Parathyroid adenoma (tissue), 2 donors: Measurements from ENCODE around the gene ATP6V0A1.

Experiments used
- H2AFZ ChIP-seq: fragments of 300-600 bp; sonication (generic); one replicate; pipeline ENCODE4 v1.7.0; 2017; ENCODE audit warnings: antibody characterized with exemption, mild to moderate bottlenecking
- H3K27ac ChIP-seq: fragments of 300-600 bp; sonication (generic); one replicate; pipeline ENCODE4 v1.7.0; 2017
- H3K27me3 ChIP-seq: fragments of 300-600 bp; sonication (generic); one replicate; pipeline ENCODE4 v1.7.0; 2017; ENCODE audit warnings: low read length; ENCODE audit not compliant: control insufficient read depth, insufficient read depth
- H3K36me3 ChIP-seq: fragments of 300-600 bp; sonication (generic); one replicate; pipeline ENCODE4 v1.7.0; 2017; ENCODE audit warnings: low read length; ENCODE audit not compliant: control insufficient read depth, insufficient read depth
- H3K4me1 ChIP-seq: fragments of 300-600 bp; sonication (generic); one replicate; pipeline ENCODE4 v1.7.0; 2017; ENCODE audit warnings: control low read depth
- H3K4me2 ChIP-seq: fragments of 300-600 bp; sonication (generic); one replicate; pipeline ENCODE4 v1.7.0; 2017; ENCODE audit warnings: low read length
- H3K4me3 ChIP-seq: fragments of 300-600 bp; sonication (generic); one replicate; pipeline ENCODE4 v1.7.0; 2017; ENCODE audit warnings: low read depth, low read length
- H3K79me2 ChIP-seq: fragments of 300-600 bp; sonication (generic); one replicate; pipeline ENCODE4 v1.7.0; 2017; ENCODE audit warnings: control low read depth
- H3K9ac ChIP-seq: fragments of 300-600 bp; sonication (generic); one replicate; pipeline ENCODE4 v1.7.0; 2017; ENCODE audit warnings: mild to moderate bottlenecking
- H3K9me3 ChIP-seq: fragments of 300-600 bp; sonication (generic); one replicate; pipeline ENCODE4 v1.7.0; 2017; ENCODE audit warnings: low read length; ENCODE audit not compliant: control insufficient read depth
- TF ChIP-seq, protein P1 (sequence below): fragments of 300-600 bp; sonication (generic); IDR thresholded peaks from one replicate; pipeline ENCODE4 v1.7.0; 2017; ENCODE audit warnings: antibody characterized with exemption, mild to moderate bottlenecking
- donor health status: primary hyperparathyroidism.

The ATP6V0A1 gene

GRCh38 chr17:42512733-42513251 is 54.1 kb downstream of the ATP6V0A1 start:
- Histone ChIP-seq H3K27ac (peak overlapping the region; percentile 34), H2AFZ (no peak overlapping the region), H3K4me3 (no peak overlapping the region), H3K79me2 (no peaks in the 10 kb centered on the region), H3K4me1 (no peaks in the 10 kb centered on the region), H3K9me3 (no peaks in the 10 kb centered on the region), H3K9ac (no peak overlapping the region), H3K36me3 (no peaks in the 10 kb centered on the region), H3K4me2 (no peak overlapping the region), H3K27me3 (no peaks in the 10 kb centered on the region)
- TF ChIP-seq, protein P1, sequence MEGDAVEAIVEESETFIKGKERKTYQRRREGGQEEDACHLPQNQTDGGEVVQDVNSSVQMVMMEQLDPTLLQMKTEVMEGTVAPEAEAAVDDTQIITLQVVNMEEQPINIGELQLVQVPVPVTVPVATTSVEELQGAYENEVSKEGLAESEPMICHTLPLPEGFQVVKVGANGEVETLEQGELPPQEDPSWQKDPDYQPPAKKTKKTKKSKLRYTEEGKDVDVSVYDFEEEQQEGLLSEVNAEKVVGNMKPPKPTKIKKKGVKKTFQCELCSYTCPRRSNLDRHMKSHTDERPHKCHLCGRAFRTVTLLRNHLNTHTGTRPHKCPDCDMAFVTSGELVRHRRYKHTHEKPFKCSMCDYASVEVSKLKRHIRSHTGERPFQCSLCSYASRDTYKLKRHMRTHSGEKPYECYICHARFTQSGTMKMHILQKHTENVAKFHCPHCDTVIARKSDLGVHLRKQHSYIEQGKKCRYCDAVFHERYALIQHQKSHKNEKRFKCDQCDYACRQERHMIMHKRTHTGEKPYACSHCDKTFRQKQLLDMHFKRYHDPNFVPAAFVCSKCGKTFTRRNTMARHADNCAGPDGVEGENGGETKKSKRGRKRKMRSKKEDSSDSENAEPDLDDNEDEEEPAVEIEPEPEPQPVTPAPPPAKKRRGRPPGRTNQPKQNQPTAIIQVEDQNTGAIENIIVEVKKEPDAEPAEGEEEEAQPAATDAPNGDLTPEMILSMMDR = no peak

DNA sequence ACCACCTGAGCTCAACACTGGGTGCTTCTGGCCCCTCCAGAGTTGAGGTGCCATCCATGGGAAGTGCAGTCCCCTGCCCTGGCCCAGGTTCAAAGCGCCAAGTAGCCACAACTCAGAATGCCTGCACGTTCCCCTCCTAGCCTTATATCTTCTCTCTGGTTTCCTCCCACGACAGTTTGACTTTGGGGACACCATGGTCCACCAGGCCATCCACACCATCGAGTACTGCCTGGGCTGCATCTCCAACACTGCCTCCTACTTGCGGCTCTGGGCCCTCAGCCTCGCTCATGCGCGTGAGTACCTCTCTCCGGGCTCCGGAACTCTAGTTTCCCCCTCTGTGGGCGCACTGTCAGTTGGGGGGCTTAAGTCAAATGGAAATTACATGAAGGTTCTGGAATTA is 55.0 kb downstream of the ATP6V0A1 start:
- no peaks in the 10 kb centered on the region for H3K27me3 ChIP-seq
- H3K4me3 ChIP-seq = no peak overlapping the region
- no peaks in the 10 kb centered on the region for H3K79me2 ChIP-seq
- H2AFZ ChIP-seq = no peak overlapping the region
- no peaks in the 10 kb centered on the region for H3K36me3 ChIP-seq
- TF ChIP-seq, protein P1 = no peak
- no peaks in the 10 kb centered on the region for H3K9me3 ChIP-seq
- peaks cover 9% of the 10 kb centered on the region for H3K4me1 ChIP-seq
- peak overlapping the region; percentile 47 for H3K27ac ChIP-seq
- H3K9ac ChIP-seq = no peak overlapping the region
- H3K4me2 ChIP-seq = no peak overlapping the region

DNA sequence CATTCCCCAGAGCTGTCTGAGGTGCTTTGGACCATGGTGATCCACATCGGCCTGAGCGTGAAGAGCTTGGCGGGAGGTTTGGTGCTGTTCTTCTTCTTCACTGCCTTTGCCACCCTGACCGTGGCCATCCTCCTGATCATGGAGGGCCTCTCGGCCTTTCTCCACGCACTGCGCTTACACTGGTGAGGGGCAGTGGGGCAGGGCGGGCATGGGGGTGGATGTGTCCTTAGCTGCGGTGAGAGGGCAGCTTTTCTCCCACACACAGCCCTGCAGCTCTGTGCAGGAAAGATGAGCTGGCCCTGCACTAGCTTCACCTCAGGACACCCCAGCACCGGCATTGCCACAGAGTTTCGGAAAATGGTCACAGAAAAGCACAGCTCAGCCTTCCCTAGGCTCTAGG is 55.6 kb downstream of the ATP6V0A1 start:
- Histone ChIP-seq H3K9me3 (no peaks in the 10 kb centered on the region), H3K9ac (no peak overlapping the region), H2AFZ (no peak overlapping the region), H3K27me3 (no peaks in the 10 kb centered on the region), H3K36me3 (no peaks in the 10 kb centered on the region), H3K4me2 (no peak overlapping the region), H3K27ac (no peak overlapping the region), H3K4me1 (peaks cover 15% of the 10 kb centered on the region), H3K79me2 (no peaks in the 10 kb centered on the region), H3K4me3 (no peak overlapping the region)
- TF ChIP-seq, protein P1 = no peak

GRCh38 chr17:42514867-42515266 is 56.2 kb downstream of the ATP6V0A1 start:
- H3K36me3 ChIP-seq = no peaks in the 10 kb centered on the region
- no peaks in the 10 kb centered on the region for H3K79me2 ChIP-seq
- no peak overlapping the region for H3K4me2 ChIP-seq
- no peak overlapping the region for H3K27ac ChIP-seq
- no peaks in the 10 kb centered on the region for H3K27me3 ChIP-seq
- no peak overlapping the region for H2AFZ ChIP-seq
- no peak overlapping the region for H3K9ac ChIP-seq
- H3K4me3 ChIP-seq = no peak overlapping the region
- H3K4me1 ChIP-seq = peaks cover 21% of the 10 kb centered on the region
- H3K9me3 ChIP-seq = no peaks in the 10 kb centered on the region
- TF ChIP-seq, protein P1 = no peak

- Histone ChIP-seq H3K4me3 (no peak overlapping the region), H2AFZ (no peak overlapping the region), H3K9ac (no peak overlapping the region), H3K4me2 (no peak overlapping the region), H3K9me3 (no peaks in the 10 kb centered on the region), H3K36me3 (no peaks in the 10 kb centered on the region), H3K27me3 (no peaks in the 10 kb centered on the region), H3K4me1 (peaks cover 33% of the 10 kb centered on the region), H3K27ac (peak overlapping the region; percentile 95), H3K79me2 (no peaks in the 10 kb centered on the region)
- TF ChIP-seq, protein P1 = peak; percentile 72
Observed at GRCh38 chr17:42517516-42517915, 58.8 kb downstream of the ATP6V0A1 start.
